ENCODE data around the gene HMGCLL1.

Gene HMGCLL1

GRCh38 chr6:55447891-55448290 lies 131.1 kb downstream of the HMGCLL1 start:
- Mint-ChIP-seq H3K4me1 (ENCODE audit: low read depth) (no peaks in the 10 kb centered on the region), H3K9me3 (no peaks in the 10 kb centered on the region), H3K4me3 (no peak overlapping the region), H3K27me3 (no peaks in the 10 kb centered on the region), H3K27ac (no peak overlapping the region), H3K36me3 (ENCODE audit: low read depth) (no peaks in the 10 kb centered on the region)
- intact Hi-C loops (cut with micrococcal nuclease): no loop called here

DNA sequence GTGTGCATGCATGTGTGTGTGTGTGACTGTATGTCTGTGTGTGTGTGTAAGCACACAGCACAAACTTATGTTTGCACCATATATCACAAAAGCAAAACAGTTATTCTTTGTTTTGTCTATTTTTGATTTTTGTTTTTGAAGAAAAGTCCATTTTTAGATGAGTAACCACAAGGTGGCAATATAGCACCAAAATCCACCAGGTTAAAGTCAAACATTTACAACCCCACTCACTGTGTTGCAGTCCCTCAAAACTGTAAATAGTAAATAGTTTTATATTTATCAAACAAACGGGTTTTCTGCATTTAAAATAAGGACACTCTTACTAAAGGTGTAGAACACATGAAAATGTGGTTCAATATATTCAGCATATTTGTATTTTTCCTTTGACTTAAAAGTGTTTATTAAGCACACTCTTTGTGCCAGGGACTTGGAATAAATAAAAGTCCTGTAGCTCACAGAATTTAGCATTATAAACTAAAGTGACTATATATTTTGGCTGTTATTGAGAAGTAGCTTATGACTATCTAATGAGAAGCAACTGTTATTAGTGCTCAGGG lies 133.3 kb downstream of the HMGCLL1 start:
- Mint-ChIP-seq H3K27ac (no peak overlapping the region), H3K27me3 (no peaks in the 10 kb centered on the region), H3K36me3 (ENCODE audit: low read depth) (no peaks in the 10 kb centered on the region), H3K4me3 (no peak overlapping the region), H3K4me1 (ENCODE audit: low read depth) (no peaks in the 10 kb centered on the region), H3K9me3 (no peaks in the 10 kb centered on the region)
- intact Hi-C loops (cut with micrococcal nuclease): no loop called here

DNA sequence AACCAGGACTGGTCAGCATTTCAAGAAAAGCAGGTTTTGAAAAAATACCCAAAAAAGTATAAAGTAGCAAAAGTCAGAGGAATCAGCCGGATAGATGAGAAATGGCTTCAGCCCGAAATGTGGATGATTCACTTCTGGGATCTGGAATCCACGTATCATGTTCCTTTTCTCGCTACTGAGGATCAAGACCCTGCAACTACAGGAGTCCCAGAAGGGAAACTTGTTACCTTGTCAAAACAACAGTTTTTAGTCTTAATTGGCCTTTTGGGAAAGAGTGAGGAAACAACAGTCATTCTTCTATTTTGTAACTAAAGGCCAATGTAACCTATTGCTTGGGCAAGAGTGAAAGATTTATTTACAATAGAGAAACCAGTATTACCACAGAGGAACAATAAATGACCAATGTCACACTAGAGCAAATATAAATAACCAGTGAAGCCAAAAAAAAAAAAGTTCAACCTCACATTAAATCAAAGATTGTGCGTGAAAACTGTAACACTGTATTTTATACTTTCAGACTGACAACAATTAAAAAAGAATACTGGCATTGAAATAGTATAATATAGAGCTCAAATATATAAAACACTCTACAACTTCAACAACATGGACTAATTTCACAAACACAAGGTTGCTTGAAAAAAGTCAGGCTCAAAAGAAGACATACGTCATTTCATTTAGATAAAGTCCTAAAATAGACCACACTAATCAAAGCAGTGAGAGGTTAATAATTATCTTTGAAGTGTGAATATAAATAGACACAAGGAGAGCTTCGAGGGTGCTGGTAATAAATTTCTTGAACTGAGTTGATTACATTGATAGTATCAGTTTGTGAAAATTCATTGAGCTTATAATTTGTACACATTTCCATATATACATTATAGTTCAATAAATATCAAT lies 135.5 kb downstream of the HMGCLL1 start:
- Mint-ChIP-seq H3K27ac (no peak overlapping the region), H3K4me3 (no peak overlapping the region), H3K4me1 (ENCODE audit: low read depth) (no peaks in the 10 kb centered on the region), H3K9me3 (no peaks in the 10 kb centered on the region), H3K27me3 (no peaks in the 10 kb centered on the region), H3K36me3 (ENCODE audit: low read depth) (no peaks in the 10 kb centered on the region)
- intact Hi-C loops (cut with micrococcal nuclease): no loop called here

DNA sequence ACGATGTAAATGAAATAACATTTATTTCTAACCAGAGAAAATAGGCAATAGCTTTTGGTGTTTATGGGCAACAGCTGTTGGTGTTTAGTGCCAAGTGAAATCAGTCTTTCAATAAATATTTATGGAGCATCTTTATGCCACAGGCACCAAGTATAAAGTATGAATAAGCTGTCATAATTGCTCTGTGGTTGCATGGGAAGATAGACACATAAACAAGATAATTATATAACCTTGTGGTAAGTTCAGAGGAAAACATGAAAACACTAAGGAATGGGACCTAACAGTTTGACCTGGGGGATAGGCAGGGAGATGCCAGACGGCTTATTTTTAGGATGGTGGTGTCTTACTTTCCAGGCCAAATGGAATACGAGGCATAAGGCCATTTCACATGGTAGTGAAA lies 140.8 kb downstream of the HMGCLL1 start:
- H3K9me3 Mint-ChIP-seq: no peaks in the 10 kb centered on the region
- H3K27me3 Mint-ChIP-seq: no peaks in the 10 kb centered on the region
- no peaks in the 10 kb centered on the region for H3K4me1 Mint-ChIP-seq (ENCODE audit: low read depth)
- intact Hi-C loops (cut with micrococcal nuclease): no loop called here
- no peak overlapping the region for H3K4me3 Mint-ChIP-seq
- no peak overlapping the region for H3K27ac Mint-ChIP-seq
- H3K36me3 Mint-ChIP-seq (ENCODE audit: low read depth): no peaks in the 10 kb centered on the region

DNA sequence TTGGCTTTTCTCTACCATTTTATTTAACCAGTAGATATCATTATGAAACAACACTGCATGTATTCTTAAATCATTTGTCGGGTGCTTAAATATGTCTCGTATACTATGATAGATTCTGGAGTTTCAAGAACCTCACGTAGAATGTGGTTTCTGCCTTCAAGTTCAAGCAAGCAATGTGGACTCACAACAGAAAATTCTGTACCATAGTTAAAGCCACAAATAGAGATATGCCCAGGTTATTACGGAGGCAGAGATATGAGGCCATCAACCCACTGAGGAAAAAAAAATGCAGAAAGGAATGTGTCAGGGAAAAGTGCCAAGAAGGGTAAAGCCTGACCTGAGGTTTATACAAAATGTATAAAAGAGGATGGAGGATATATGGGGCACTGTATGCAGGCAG lies 141.9 kb downstream of the HMGCLL1 start:
- no peak overlapping the region for H3K4me3 Mint-ChIP-seq
- H3K27ac Mint-ChIP-seq: no peak overlapping the region
- H3K27me3 Mint-ChIP-seq: no peaks in the 10 kb centered on the region
- H3K4me1 Mint-ChIP-seq (ENCODE audit: low read depth): no peaks in the 10 kb centered on the region
- H3K9me3 Mint-ChIP-seq: no peaks in the 10 kb centered on the region
- no peaks in the 10 kb centered on the region for H3K36me3 Mint-ChIP-seq (ENCODE audit: low read depth)
- intact Hi-C loops (cut with micrococcal nuclease): no loop called here

- intact Hi-C loops (cut with micrococcal nuclease): no loop called here
- Mint-ChIP-seq H3K36me3 (ENCODE audit: low read depth) (no peaks in the 10 kb centered on the region), H3K4me1 (ENCODE audit: low read depth) (no peaks in the 10 kb centered on the region), H3K27me3 (no peaks in the 10 kb centered on the region), H3K9me3 (no peaks in the 10 kb centered on the region), H3K4me3 (no peak overlapping the region), H3K27ac (no peak overlapping the region)
These were observed 145.4 kb downstream of the HMGCLL1 start for GRCh38 chr6:55433446-55434130.

DNA sequence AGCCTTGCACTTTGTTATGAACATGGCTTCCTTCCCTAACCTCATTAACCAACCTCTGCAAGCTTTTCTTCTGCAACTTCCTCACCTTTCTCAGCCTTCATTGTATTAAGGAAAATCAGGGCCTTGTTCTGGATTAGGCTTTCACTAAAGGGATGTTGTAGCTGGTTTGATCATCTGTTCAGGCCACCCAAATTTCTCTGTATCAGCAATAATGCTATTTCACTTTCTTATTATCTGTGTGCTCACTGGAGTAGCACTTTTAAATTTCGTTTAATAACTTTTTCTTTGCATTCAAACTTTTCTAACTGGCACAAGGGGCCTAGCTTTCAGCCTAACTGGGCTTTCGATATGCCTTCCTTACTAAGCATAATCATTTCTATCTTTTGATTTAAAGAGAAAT lies 155.1 kb downstream of the HMGCLL1 start:
- H3K4me1 Mint-ChIP-seq (ENCODE audit: low read depth): no peaks in the 10 kb centered on the region
- H3K4me3 Mint-ChIP-seq: no peak overlapping the region
- intact Hi-C loops (cut with micrococcal nuclease): no loop called here
- H3K27ac Mint-ChIP-seq: no peak overlapping the region
- H3K9me3 Mint-ChIP-seq: no peaks in the 10 kb centered on the region
- no peaks in the 10 kb centered on the region for H3K27me3 Mint-ChIP-seq
- no peaks in the 10 kb centered on the region for H3K36me3 Mint-ChIP-seq (ENCODE audit: low read depth)

- H3K4me3 Mint-ChIP-seq: no peak overlapping the region
- H3K36me3 Mint-ChIP-seq (ENCODE audit: low read depth): no peaks in the 10 kb centered on the region
- peaks cover 33% of the 10 kb centered on the region for H3K9me3 Mint-ChIP-seq
- no peak overlapping the region for H3K27ac Mint-ChIP-seq
- intact Hi-C loops (cut with micrococcal nuclease): no loop called here
- H3K4me1 Mint-ChIP-seq (ENCODE audit: low read depth): no peaks in the 10 kb centered on the region
- no peaks in the 10 kb centered on the region for H3K27me3 Mint-ChIP-seq
These were observed 168.3 kb downstream of the HMGCLL1 start for GRCh38 chr6:55410674-55411073.

DNA sequence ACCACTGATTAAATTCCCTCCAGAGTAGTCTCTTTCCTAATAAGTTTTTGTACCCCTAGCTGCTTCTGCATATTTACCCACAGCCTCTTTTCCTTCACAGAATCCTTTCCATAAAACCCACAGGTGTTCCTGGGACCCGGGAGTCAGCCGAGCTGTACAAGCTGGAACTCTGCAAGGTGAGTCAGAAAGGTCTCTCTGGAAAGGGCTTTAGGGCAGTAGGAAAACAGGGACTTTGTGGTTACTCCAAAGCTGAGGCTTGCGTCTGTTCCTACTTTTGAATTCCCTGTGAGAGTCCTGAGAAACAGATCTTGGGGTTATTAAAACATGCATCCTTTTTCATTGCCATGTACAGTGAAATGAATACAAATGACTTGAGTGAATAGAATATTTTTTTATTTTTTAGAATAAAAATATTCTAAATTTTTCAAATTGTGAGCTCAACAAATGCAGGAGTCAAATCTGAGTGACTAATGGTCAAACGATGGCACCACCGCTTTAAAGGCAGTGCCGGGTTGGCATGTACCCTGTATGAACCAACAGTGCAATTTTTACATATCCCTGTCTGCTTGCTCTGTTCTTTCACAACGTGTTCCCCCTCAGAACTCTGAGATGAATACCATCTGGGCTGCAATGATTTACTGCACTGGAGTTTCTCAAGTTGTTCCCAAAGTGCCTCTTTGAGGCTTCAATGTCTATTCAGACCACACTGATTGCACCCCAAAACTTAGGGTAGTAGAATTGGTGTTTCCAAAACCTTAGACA lies 173.3 kb downstream of the HMGCLL1 start:
- H3K9me3 Mint-ChIP-seq: peaks cover 8% of the 10 kb centered on the region
- H3K36me3 Mint-ChIP-seq (ENCODE audit: low read depth): no peaks in the 10 kb centered on the region
- H3K4me3 Mint-ChIP-seq: no peak overlapping the region
- no peaks in the 10 kb centered on the region for H3K4me1 Mint-ChIP-seq (ENCODE audit: low read depth)
- intact Hi-C loops (cut with micrococcal nuclease): no loop called here
- H3K27ac Mint-ChIP-seq: no peak overlapping the region
- H3K27me3 Mint-ChIP-seq: no peaks in the 10 kb centered on the region

GRCh38 chr6:55399351-55399750 lies 179.6 kb downstream of the HMGCLL1 start:
- no peaks in the 10 kb centered on the region for H3K9me3 Mint-ChIP-seq

GRCh38 chr6:55397986-55398385 lies 181.0 kb downstream of the HMGCLL1 start:
- intact Hi-C loops (cut with micrococcal nuclease): no loop called here

More at GRCh38 chr6:55399351-55399750, 179.6 kb downstream of the HMGCLL1 start:
- no peaks in the 10 kb centered on the region for H3K27me3 Mint-ChIP-seq
- no peaks in the 10 kb centered on the region for H3K4me1 Mint-ChIP-seq (ENCODE audit: low read depth)
- intact Hi-C loops (cut with micrococcal nuclease): no loop called here
- H3K27ac Mint-ChIP-seq: no peak overlapping the region
- H3K4me3 Mint-ChIP-seq: no peak overlapping the region
- no peaks in the 10 kb centered on the region for H3K36me3 Mint-ChIP-seq (ENCODE audit: low read depth)

DNA sequence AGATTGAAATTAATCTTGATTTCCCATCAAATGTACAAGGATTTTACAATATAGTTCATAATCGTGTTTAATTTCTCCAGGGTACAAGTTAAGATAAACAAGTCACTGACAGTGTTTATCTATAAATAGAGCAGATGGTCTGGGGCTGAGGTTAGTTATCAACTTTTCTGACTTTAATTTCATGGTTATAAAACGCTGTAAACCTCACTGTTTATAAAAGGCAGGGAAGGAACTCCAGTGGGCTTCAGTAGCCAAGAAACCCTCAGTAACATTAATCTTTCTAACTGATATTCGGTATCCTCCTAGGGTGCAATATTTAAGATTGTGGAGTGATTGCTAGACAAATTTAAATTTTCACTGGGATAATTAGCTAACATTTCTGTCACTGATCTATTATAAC lies 183.1 kb downstream of the HMGCLL1 start:
- intact Hi-C loops (cut with micrococcal nuclease): no loop called here
- no peaks in the 10 kb centered on the region for H3K27me3 Mint-ChIP-seq
- H3K4me1 Mint-ChIP-seq (ENCODE audit: low read depth): no peaks in the 10 kb centered on the region
- H3K27ac Mint-ChIP-seq: no peak overlapping the region
- no peaks in the 10 kb centered on the region for H3K36me3 Mint-ChIP-seq (ENCODE audit: low read depth)
- no peaks in the 10 kb centered on the region for H3K9me3 Mint-ChIP-seq
- H3K4me3 Mint-ChIP-seq: no peak overlapping the region

More at GRCh38 chr6:55397986-55398385, 181.0 kb downstream of the HMGCLL1 start:
- H3K4me3 Mint-ChIP-seq: no peak overlapping the region
- H3K27ac Mint-ChIP-seq: no peak overlapping the region
- no peaks in the 10 kb centered on the region for H3K9me3 Mint-ChIP-seq
- H3K27me3 Mint-ChIP-seq: no peaks in the 10 kb centered on the region
- H3K36me3 Mint-ChIP-seq (ENCODE audit: low read depth): no peaks in the 10 kb centered on the region
- no peaks in the 10 kb centered on the region for H3K4me1 Mint-ChIP-seq (ENCODE audit: low read depth)

DNA sequence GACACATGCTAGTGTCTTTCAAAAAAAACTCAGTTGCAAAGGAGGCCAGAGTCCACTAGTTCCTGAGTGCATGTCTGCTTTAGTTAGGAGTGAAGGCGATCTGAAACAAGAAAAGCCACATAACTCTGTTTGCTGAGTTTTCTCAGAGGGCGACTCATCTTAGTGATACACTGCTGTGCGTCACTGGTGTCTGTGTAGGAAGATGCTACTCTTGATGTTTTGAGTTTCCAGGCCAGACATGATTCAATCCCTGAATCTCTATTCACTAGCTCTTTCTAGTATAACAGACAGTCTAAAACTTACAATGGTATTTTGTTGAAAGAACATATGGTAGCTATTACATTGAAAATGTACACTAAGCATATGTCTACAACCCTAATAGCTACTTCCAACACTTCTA lies 190.8 kb downstream of the HMGCLL1 start:
- intact Hi-C loops (cut with micrococcal nuclease): no loop called here
- Mint-ChIP-seq H3K9me3 (no peaks in the 10 kb centered on the region), H3K27ac (no peak overlapping the region), H3K27me3 (no peaks in the 10 kb centered on the region), H3K4me1 (ENCODE audit: low read depth) (no peaks in the 10 kb centered on the region), H3K36me3 (ENCODE audit: low read depth) (no peaks in the 10 kb centered on the region), H3K4me3 (no peak overlapping the region)

Data from dendritic cell treated with granulocyte-macrophage colony-stimulating factor and Interleukin-4, amounts not matched to agents 40 ng/mL and 50 ng/mL, for 4 days (primary cell).